Neural progenitor cell (in vitro differentiated cells): ENCODE data around the gene ZFP3. TPM values are rescaled to one million over a fixed set of nuclear protein-coding genes. Genes with fewer than 3 reads are reported as not detected.

Experiments
- DNase-seq: peaks from one replicate; pipeline ENCODE4 v3.0.0-alpha.2; 2016; ENCODE audit warnings: low spot score
- H2AFZ ChIP-seq: fragments of 200-600 bp; sonication (generic); replicated peaks from 2 replicates; pipeline ENCODE4 v1.6.1; 2016; ENCODE audit warnings: antibody characterized with exemption
- H3F3A ChIP-seq: fragments of 200-600 bp; sonication (generic); 2 replicates; pipeline ENCODE4 v1.6.1; 2016; ENCODE audit warnings: antibody characterized with exemption, low read depth
- H3K27ac ChIP-seq: fragments of 200-600 bp; sonication (generic); 2 replicates; pipeline ENCODE4 v1.5.1; 2016; ENCODE audit warnings: mild to moderate bottlenecking
- H3K27me3 ChIP-seq: fragments of 200-600 bp; sonication (generic); 2 replicates; pipeline ENCODE4 v1.6.1; 2016; ENCODE audit warnings: mild to moderate bottlenecking, moderate library complexity
- H3K36me3 ChIP-seq: fragments of 200-600 bp; sonication (generic); 2 replicates; pipeline ENCODE4 v1.5.1; 2016
- H3K4me1 ChIP-seq: fragments of 200-600 bp; sonication (generic); 2 replicates; pipeline ENCODE4 v1.6.1; 2016; ENCODE audit warnings: mixed run types
- H3K4me2 ChIP-seq: fragments of 200-600 bp; sonication (generic); 2 replicates; pipeline ENCODE4 v1.6.1; 2016
- H3K4me3 ChIP-seq: fragments of 200-600 bp; sonication (generic); 2 replicates; pipeline ENCODE4 v1.5.1; 2016
- H3K79me2 ChIP-seq: fragments of 200-600 bp; sonication (generic); 2 replicates; pipeline ENCODE4 v1.6.1; 2016; ENCODE audit warnings: low read depth
- H3K9ac ChIP-seq: fragments of 200-600 bp; sonication (generic); 2 replicates; pipeline ENCODE4 v1.6.1; 2016
- H3K9me3 ChIP-seq: fragments of 200-600 bp; sonication (generic); 2 replicates; pipeline ENCODE4 v1.5.1; 2016; ENCODE audit warnings: low read depth
- H4K20me1 ChIP-seq: fragments of 200-600 bp; sonication (generic); 2 replicates; pipeline ENCODE4 v1.6.1; 2016; ENCODE audit warnings: low read depth
- H3K27ac Mint-ChIP-seq: 3 replicates; pipeline ENCODE4 v1.8.0; 2021; ENCODE audit warnings: mixed read lengths
- H3K27me3 Mint-ChIP-seq: 2 replicates; pipeline ENCODE4 v1.8.0; 2022; ENCODE audit warnings: low read depth, mild to moderate bottlenecking, inconsistent platforms, moderate library complexity, mixed read lengths; ENCODE audit not compliant: insufficient read depth
- H3K36me3 Mint-ChIP-seq: 3 replicates; pipeline ENCODE4 v1.8.0; 2021; ENCODE audit warnings: mixed read lengths
- H3K4me1 Mint-ChIP-seq: 3 replicates; pipeline ENCODE4 v1.8.0; 2021; ENCODE audit warnings: mixed read lengths
- H3K4me3 Mint-ChIP-seq: 3 replicates; pipeline ENCODE4 v1.8.0; 2021; ENCODE audit warnings: mild to moderate bottlenecking, moderate library complexity, mixed read lengths
- H3K9me3 Mint-ChIP-seq: 3 replicates; pipeline ENCODE4 v1.8.0; 2020; ENCODE audit warnings: mixed read lengths
- CTCF ChIP-seq: fragments of 200-600 bp; sonication (generic); IDR thresholded peaks from 2 replicates; pipeline ENCODE4 v1.5.1; 2017; ENCODE audit warnings: antibody characterized with exemption, mild to moderate bottlenecking
- EZH2 ChIP-seq: fragments of 200-600 bp; sonication (generic); IDR thresholded peaks from 2 replicates; pipeline ENCODE4 v1.6.1; 2017; ENCODE audit warnings: antibody characterized with exemption, mild to moderate bottlenecking, moderate library complexity
- EZH2phosphoT487 ChIP-seq: fragments of 200-600 bp; sonication (generic); IDR thresholded peaks from 2 replicates; pipeline ENCODE4 v1.6.1; 2017; ENCODE audit warnings: antibody characterized with exemption
- total RNA-seq: library from RNA; depleted of rRNA; stranded (reverse); fragments of >200 nt; gene quantifications from 2 replicates; pipeline ENCODE4 v1.2.3, GENCODE V29; 2015; ENCODE audit warnings: low replicate concordance

The ZFP3 gene
- total RNA-seq, 1 donor from 2014 or later, result 0.34 TPM

GRCh38 chr17:5100832-5101231, 22.6 kb downstream of the ZFP3 start:
- Histone ChIP-seq H3K9me3 (peaks cover 7% of the 10 kb centered on the region), H3K36me3 (peaks cover 11% of the 10 kb centered on the region), H3K4me3 (no peak overlapping the region), H3K79me2 (no peaks in the 10 kb centered on the region), H4K20me1 (no peaks in the 10 kb centered on the region), H3K27ac (no peak overlapping the region), H3K27me3 (peaks cover 21% of the 10 kb centered on the region), H3F3A (peaks cover 16% of the 10 kb centered on the region), H3K4me1 (no peaks in the 10 kb centered on the region), H2AFZ (no peak overlapping the region), H3K9ac (no peak overlapping the region), H3K4me2 (no peak overlapping the region)
- Mint-ChIP-seq H3K4me3 (no peak overlapping the region), H3K27ac (no peak overlapping the region), H3K9me3 (peaks cover 68% of the 10 kb centered on the region), H3K27me3 (peaks cover 13% of the 10 kb centered on the region), H3K36me3 (peaks cover 27% of the 10 kb centered on the region), H3K4me1 (no peaks in the 10 kb centered on the region)
- no peak for DNase-seq
- TF ChIP-seq CTCF (no peak), EZH2phosphoT487 (no peak), EZH2 (no peak)

DNA sequence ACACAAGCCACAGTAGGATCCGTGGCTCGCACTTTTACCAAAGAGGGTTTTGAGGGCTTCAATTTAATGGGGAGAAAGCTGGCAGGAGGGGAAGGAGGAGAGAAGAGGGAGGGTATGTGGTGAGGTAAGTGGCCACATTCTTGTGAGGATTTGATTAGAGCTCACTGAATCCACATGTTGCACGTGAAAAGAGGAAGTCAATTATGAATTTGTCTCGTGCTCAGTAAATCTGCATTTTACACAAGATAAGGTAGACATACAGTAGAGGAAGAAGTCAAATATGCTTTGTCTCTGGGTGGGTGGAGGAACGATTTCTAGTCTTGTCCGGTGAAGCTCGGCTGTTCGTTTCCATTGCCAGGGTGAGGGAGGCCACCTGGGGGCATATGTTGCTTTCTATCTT, 32.5 kb downstream of the ZFP3 start:
- peaks cover 49% of the 10 kb centered on the region for H3K9me3 Mint-ChIP-seq
- no peak for DNase-seq
- H3K27ac Mint-ChIP-seq, result peak overlapping the region; percentile 8
- H3K27me3 ChIP-seq, result no peaks in the 10 kb centered on the region
- H3K79me2 ChIP-seq, result peaks cover 31% of the 10 kb centered on the region
- H3K4me1 Mint-ChIP-seq, result peaks cover 14% of the 10 kb centered on the region
- H4K20me1 ChIP-seq, result no peaks in the 10 kb centered on the region
- peak overlapping the region; percentile 59 for H3K4me3 ChIP-seq
- H3K9me3 ChIP-seq, result no peaks in the 10 kb centered on the region
- H3K9ac ChIP-seq, result peak overlapping the region; percentile 42
- H3K4me2 ChIP-seq, result peak overlapping the region; percentile 85
- no peak overlapping the region for H2AFZ ChIP-seq
- peaks cover 54% of the 10 kb centered on the region for H3K36me3 Mint-ChIP-seq
- H3K4me3 Mint-ChIP-seq, result peak overlapping the region; percentile 86
- H3K27ac ChIP-seq, result no peak overlapping the region
- H3K4me1 ChIP-seq, result peaks cover 10% of the 10 kb centered on the region
- H3K27me3 Mint-ChIP-seq, result no peaks in the 10 kb centered on the region
- TF ChIP-seq EZH2 (no peak), EZH2phosphoT487 (no peak), CTCF (no peak)
- H3K36me3 ChIP-seq, result peaks cover 20% of the 10 kb centered on the region
- H3F3A ChIP-seq, result peaks cover 15% of the 10 kb centered on the region

DNA sequence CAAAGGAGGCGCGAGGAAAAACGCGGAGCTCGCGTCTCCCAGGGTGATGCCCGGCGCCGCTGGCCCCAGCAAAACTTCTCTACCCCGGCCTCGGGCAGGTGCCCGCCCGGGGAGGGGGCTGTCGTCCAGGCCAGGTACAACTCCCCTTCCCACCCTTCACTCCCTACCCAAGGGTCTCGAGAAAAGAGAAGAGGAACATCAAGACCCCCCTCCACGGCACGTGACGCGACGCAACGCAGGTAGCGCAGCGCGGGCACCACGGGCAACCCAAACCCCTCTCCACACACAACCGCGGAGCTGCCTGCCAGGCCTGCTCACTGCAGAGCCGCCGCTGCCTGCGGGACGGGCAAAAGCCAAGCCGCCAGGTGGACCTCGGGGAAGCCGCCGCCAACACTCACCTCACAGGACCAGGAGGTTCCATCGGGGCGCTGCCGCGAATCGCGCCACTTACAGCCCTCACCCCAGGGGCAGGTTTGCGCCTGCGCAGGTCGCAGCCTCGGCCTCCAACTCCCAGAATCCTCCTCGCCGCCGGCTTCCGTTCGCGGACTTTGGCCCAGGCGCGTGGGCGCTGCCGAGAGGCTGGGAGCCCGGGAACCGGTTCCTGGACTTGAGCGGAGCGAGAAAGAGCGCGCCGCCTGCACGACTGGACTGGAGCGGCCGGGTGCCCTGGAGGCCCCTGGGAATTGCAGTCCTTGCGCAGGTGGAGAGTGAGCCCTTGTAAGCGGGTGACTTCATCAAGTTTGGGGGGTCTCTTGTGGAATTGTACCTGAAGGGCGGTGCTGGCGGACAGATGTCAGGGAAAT, 33.3 kb downstream of the ZFP3 start, which contains the start of gene ZNF232:
TSS of gene ZNF232 (minus strand) at position 477 of the 803 bp plus-strand sequence. CDS start at position 421, 56 bp downstream.
- H3K4me1 Mint-ChIP-seq, result peaks cover 14% of the 10 kb centered on the region
- no peak for TF ChIP-seq EZH2phosphoT487
- TF ChIP-seq CTCF, result no peak
- no peak for TF ChIP-seq EZH2
- peaks cover 47% of the 10 kb centered on the region for H3K36me3 Mint-ChIP-seq
- Histone ChIP-seq H3K9me3 (no peaks in the 10 kb centered on the region), H3K4me2 (peak within 1 kb of the TSS; percentile 85), H3F3A (peaks cover 15% of the 10 kb centered on the region), H3K4me1 (peaks cover 10% of the 10 kb centered on the region), H3K27ac (no peak within 1 kb of the TSS), H3K4me3 (peak within 1 kb of the TSS; percentile 59), H4K20me1 (no peaks in the 10 kb centered on the region), H3K36me3 (peaks cover 13% of the 10 kb centered on the region), H3K27me3 (no peaks in the 10 kb centered on the region), H3K9ac (peak within 1 kb of the TSS; percentile 42), H3K79me2 (peaks cover 31% of the 10 kb centered on the region), H2AFZ (peak within 1 kb of the TSS; percentile 66)
- peak; percentile 96 for DNase-seq
- H3K27me3 Mint-ChIP-seq, result peaks cover 2% of the 10 kb centered on the region
- peak within 1 kb of the TSS; percentile 86 for H3K4me3 Mint-ChIP-seq
- peaks cover 45% of the 10 kb centered on the region for H3K9me3 Mint-ChIP-seq
- peak within 1 kb of the TSS; percentile 93 for H3K27ac Mint-ChIP-seq
